ENCODE measurements around the gene DOCK9.
"Not testable (repeated sequence)": the region's sequence is repeated elsewhere in the genome, so short reads cannot be mapped to it uniquely, and the experiment has no call there.

Gene DOCK9

GRCh38 chr13:98909016-98909415, 68.8 kb downstream of the DOCK9 start:
- DNase-seq: no peak

DNA sequence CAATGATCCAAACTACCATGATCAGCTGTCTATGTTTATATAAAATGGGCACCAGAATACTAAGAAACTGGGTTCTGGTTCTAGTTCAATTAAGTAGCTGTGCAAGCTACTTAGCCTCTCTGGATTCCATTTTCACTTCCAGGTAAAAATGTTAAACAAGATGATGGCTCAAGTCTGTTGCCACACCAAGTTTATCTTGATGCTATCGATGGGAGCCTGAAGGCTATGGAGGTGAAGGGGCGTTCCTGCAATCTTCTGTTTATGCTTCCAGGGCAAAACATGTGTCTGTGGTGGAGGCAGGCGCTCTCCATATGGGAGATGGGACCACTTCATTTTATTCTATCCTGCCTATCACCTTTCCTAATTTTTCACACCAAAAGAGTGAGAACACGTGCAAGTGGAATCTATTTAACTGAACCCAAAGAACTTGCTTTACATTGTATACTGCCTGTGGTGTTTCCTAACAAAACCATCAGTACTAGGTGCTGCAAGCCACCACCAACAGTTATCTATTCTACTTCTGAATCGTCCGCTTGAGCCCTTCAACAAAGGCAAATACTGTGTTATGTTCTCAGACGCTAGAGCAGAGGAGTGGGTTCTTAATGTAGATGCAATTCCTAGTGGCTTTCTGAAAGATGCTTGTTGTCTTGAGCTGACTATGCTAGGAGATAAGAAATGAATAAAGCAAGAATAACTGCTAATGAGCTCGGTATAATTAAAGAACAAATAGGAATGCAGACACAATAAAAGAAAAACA, 70.9 kb downstream of the DOCK9 start:
- no peak for DNase-seq

- DNase-seq: no peak
Observed at GRCh38 chr13:98905199-98905598, 72.7 kb downstream of the DOCK9 start.

GRCh38 chr13:98900442-98900841, 77.4 kb downstream of the DOCK9 start:
- DNase-seq: no peak

DNA sequence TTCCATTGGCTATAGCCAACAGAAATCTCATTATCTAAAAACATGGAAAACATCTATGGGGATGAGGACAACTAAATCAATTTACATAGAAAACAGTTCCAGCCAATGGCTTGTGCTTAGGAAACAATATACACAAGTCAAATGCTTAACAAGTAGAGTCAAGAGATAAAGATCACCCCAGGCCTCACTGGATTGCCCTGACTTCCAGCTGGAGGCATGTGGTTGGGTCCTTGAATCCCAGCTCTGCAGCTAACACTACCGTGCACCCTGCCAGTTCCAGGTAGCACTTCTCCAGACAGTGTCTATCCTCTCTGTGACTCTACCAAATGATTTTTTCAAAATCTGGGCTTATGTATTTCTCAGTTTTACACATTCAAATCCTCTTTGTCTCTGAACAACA, 80.2 kb downstream of the DOCK9 start:
- no peak for DNase-seq

DNA sequence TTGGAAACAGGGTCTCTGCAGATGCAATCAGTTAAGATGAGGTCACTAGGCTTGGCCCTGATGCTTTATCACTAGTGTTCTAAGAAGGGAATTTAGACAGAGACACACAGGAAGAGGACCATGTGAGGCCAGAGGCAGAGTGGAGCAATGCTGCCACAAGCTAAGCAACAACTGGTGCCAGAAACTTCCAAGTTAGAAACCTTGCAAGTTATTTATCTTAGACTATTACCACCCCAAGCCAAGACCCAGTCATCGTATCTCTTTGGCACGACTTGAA, 81.1 kb downstream of the DOCK9 start:
- no peak for DNase-seq

DNA sequence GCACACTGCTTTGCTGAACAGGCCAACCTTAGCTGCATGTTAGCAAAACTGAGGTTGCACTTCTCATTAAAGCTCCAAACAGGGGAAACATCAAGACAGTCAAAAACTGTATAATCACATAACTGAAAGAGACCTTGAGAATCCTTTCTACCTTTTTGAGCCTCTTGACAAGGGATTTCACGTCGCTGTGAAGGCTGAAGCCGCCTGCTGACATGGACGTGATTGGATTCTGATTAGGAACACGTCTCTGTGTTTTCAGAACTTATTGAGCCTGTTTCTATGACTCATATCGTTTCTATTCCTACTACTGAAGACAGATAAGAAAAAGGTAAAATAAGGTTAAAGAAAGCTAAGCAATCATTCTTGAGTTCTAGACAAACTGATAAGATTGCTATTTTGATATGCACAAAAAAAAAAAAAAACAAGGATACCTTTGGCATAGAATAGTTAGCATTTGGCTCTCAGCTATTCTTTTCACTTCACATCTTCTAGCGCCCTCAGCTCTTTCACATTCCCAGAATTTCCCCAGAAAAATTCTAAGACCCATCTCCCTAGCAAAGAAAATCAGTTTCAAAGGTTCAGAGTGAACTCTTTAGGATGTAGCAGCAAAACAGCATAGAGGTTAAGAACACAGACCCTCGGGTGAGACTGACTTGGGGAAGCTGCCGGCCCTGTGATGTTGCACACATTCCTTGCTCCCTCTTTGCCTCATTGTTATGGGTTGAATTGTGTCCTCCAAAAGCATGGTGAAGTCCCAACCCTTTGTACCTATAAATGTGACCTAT, 81.6 kb downstream of the DOCK9 start:
- DNase-seq: no peak

DNA sequence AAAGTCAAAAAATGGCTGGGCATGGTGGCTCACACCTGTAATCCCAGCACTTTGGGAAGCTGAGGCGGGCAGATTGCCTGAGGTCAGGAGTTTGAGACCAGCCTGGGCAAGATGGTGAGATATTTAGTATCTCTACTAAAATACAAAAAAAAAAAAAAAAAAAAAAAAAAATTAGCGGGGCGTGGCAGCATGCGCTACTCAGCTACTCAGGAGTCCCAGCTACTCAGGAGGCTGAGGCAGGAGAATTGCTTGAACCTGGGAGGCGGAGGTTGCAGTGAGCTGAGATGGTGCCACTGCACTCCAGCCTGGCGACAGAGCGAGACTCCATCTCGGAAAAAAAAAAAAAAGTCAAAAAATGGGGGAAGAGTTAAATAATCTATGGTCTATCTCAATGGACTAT, 83.0 kb downstream of the DOCK9 start:
- not testable (repeated sequence) for DNase-seq

- DNase-seq: no peak
Observed at GRCh38 chr13:98893371-98893770, 84.5 kb downstream of the DOCK9 start.

DNA sequence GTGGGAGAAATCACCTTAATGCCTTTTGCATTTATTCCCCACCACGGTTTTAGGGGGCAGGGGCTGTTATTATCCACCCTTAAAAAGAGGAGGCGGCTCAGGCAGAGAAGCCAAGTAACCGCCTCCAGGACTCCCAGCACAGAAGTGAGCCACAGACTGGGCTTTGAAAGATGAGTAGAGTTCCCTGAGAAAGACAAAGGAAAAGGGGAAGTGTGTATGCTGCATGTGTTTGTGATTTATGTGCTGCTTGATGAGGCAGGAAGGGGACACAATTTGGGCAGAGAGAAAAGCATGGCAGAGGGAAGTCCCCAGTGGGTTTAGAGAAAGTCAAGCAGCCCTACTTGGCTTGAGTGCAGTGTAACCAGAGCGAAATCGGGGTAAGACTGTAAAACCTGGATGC, 85.0 kb downstream of the DOCK9 start:
- no peak for DNase-seq

GRCh38 chr13:98892077-98892476, 85.8 kb downstream of the DOCK9 start:
- no peak for DNase-seq

GRCh38 chr13:98890925-98891324, 86.9 kb downstream of the DOCK9 start:
- DNase-seq: no peak

- no peak for DNase-seq
Observed at GRCh38 chr13:98890186-98890585, 87.7 kb downstream of the DOCK9 start.

DNA sequence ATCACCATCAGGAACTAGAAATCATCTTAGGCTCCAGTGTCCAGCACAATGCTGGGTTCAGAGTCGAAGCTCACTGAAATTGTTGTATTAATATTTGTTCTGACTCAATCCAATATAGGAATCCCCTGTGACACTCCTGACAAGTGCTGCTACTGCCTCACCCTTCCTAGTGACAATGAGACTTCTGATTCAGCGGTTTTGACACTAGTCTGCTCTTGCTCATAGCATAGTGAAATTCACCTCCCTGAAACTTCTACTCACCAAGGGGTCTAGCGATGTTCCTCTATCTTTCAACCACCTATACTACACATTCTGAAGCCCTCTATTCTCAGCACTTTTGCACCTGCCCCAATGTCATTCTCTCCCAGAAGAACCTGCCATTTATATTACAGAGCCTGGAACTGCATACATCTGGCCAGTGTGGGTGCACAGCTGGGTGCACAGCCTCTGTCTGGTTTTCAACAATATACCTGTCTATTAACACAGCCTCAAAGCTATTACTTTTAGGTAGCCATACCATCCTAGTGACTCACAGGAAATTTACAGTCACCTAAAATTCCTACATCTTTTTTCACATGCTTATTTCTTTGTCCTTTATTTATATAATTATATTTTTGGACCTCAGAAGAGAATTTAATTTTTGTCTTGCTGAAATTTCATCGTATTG, 88.3 kb downstream of the DOCK9 start:
- no peak for DNase-seq

- DNase-seq: no peak
Observed at GRCh38 chr13:98888890-98889279, 89.0 kb downstream of the DOCK9 start.

DNA sequence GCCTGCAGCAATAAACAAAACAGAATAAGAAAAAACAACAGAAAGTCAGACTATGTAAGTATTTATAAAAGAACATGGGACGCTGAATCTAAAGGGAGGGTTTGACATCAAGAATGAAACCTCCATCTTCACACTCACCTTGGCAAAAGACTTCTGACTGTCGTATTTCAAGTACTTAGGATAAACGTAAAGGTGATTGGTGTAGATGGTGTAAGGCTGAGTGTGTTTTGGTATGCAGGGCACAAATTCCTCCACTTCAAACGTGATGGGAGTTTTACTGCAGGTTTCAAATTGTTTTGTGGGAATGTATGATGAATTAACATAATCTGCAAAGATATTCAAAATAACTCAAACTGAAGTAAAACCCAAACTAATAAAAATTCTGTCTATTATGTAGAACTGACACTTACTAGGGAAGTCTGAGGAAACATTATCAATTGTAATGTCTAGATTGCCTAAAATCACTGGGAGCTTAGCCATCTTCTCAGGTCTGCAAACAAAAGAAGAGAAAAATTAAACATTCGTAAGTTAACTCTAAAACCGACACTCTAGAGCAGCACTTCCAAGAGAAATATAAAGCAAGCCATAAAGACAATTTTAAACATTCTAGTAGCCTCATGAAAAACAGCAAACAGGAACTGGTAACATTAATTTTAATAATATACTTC, 89.5 kb downstream of the DOCK9 start:
- DNase-seq: no peak

- no peak for DNase-seq
Observed at GRCh38 chr13:98886587-98887230, 91.2 kb downstream of the DOCK9 start.

- no peak for DNase-seq
Observed at GRCh38 chr13:98885600-98885999, 92.3 kb downstream of the DOCK9 start.

DNA sequence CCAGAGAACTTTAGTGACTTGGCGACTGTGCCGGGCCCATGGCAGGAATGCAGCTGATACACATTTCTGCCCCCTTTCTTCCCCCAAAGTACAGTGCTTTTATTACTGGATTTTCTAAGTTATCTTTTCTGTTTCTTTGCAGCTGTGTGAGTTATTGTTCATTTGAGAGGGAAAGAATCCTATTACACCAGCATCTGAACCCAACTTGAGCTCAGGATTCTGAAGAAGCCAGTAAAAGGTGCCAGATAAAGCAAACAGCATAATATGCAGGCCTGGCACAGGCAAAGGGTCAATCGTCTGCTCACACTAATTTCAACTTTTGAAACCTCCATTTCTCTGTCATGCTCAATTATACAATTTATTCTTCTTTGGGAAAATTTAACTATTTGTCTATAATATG, 93.9 kb downstream of the DOCK9 start:
- DNase-seq: no peak

DNA sequence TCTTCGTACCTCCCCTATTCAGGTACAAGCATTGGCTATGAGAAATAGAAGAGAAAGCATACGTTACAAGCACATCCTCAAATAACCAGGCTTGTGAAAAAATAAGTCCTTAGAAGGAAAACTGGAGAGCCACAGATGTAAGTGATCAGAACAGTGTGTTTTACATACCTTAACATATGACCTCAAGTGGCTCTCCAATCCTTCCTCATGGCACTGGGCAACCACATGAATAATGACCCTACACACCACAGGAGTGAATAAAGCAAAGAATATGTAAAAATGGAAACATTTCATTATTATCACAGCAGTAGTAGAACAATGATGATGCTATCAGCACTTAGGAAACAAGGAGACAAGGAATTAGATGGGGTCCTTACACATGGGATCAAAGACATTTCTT, 96.5 kb downstream of the DOCK9 start:
- DNase-seq: no peak

- no peak for DNase-seq
Observed at GRCh38 chr13:98880677-98881076, 97.2 kb downstream of the DOCK9 start.

DNA sequence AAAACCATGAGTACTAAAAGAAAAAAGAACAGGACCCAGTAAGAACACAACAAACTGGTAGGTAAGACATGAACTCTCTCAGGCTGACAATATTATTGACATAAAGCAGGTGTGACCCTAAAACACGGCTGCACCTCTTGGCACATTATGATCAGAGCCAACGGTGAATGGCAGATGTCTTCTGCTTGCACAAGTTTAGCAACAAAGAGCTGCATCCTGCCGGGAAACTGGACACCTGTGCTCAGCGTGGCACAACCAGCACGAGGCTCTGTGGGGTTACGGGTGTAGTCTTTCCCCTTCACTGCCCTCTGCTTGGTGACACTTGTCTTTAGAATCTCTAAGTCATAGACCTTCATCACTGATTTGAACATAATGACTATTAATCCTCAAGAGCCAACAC, 97.9 kb downstream of the DOCK9 start:
- peak; percentile 37 for DNase-seq

GRCh38 chr13:98879127-98879520, 98.7 kb downstream of the DOCK9 start:
- no peak for DNase-seq
